Measurements from ENCODE around the gene LBHD1. TPM values are rescaled to one million over a fixed set of nuclear protein-coding genes. Genes with fewer than 3 reads are reported as not detected.
"Not testable (repeated sequence)": the region's sequence is repeated elsewhere in the genome, so short reads cannot be mapped to it uniquely, and the experiment has no call there.

LBHD1 gene
- total RNA-seq, 1 experiment from 2014 or later = 6.1 TPM

DNA sequence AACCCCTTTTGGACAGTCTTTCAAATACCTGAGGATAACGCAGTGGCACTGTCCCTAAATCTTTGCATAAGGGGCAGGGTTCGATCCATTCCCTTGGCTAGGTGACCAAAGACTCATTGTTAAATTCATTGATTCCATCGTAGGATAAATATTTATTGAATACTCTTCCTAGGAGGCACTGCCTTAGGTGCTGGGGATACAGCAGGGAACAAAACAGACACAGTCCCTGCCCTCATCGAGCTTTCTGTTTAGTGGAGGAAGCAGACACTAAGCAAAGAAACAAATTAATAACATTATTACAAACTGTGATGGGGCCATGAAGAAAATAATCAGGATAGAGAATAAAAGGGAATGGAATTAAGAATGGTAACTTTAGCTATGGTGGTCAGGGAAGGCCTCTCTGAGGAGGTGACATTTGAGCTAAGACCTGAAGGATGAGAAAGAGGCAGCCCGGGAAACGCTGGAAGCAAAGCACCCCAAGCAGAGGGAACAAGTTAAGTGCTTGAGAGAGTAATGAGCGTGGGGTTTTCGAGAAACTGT, 51.0 kb downstream of the LBHD1 start:
- no peak for DNase-seq (ENCODE audit: low read depth)

DNA sequence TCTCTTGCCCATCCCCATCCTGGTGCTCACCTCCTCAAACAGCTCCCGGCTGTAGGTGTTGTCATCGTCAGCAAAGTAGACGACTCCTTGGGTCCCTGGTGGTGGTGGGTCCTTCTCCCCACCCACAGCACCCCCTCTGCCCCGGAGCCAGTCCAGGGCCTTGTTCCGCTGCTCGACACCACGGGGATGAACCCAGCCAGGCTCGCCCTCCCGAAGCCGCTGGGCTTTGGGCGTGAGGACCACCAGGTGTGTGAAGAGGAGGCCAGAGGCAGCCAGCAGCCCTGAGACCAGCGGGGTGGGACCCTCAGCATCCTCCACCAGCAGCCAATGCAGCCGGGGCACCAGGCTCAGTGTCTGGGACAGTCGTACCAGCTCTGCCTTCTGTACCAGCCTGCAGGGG, 55.1 kb downstream of the LBHD1 start:
- not testable (repeated sequence) for DNase-seq (ENCODE audit: low read depth)

DNA sequence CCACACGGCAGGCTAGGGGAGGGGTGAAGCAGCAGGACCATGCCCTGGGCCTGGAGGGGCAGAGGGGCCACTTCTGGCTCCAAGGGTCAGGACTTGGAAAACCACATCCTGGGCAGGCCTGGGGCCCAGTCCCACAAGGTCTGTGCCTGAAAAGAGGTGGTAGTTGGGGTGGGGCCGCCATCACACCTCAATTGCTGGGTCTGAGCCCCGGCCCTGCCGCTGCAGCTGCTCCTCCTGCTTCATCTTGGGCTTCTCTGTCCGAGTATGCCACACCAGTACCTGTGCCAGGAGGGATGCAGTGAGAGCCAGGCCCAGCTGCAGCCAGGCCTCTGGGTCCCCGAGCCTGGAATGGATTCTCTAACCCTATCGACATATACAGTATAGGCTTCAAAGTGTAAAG, 56.5 kb downstream of the LBHD1 start:
- DNase-seq (ENCODE audit: low read depth) = no peak

DNA sequence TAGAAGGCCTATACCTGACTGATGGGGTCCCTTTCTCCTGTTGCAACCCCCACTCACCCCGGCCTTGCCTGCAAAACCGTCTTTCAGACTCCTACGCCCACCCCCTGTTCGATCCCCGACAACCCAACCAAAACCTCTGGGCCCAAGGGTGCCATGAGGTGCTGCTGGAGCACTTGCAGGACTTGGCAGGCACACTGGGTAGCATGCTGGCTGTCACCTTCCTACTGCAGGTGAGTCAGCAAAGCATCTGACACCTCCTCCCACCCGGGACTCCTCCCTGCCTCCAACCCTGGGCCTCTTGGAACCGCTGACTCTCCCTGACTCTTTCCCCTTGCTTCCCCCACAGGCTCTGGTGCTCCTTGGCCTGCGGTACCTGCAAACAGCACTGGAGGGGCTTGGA, 57.8 kb downstream of the LBHD1 start:
- DNase-seq (ENCODE audit: low read depth) = no peak

DNA sequence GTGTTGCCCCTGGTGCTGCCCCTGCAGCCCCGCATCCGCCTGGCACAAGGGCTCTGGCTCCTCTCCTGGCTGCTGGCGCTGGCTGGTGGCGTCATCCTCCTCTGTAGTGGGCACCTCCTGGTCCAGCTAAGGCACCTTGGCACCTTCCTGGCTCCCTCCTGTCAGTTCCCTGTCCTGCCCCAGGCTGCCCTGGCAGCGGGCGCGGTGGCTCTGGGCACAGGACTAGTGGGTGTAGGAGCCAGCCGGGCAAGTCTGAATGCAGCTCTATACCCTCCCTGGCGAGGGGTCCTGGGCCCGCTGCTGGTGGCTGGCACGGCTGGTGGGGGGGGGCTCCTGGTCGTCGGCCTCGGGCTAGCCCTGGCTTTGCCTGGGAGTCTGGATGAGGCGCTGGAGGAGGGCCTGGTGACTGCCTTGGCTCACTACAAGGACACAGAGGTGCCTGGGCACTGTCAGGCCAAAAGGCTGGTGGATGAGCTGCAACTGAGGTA, 58.7 kb downstream of the LBHD1 start:
- DNase-seq (ENCODE audit: low read depth) = no peak

Other genes with a start within 250 kb of the LBHD1 start
- gene AHNAK, start 125.5 kb downstream of the LBHD1 start, total RNA-seq (2014; rRNA removed; shearing (Covaris generic)) = 184 and 206 TPM in 2 replicates
- 841 and 1,053 TPM in 2 replicates for gene EEF1G, start 98.4 kb downstream of the LBHD1 start, total RNA-seq (2014; rRNA removed; shearing (Covaris generic))
- 4.7 and 5.3 TPM in 2 replicates for gene TUT1, start 80.7 kb downstream of the LBHD1 start, total RNA-seq (2014; rRNA removed; shearing (Covaris generic))
- gene MTA2, start 70.4 kb downstream of the LBHD1 start, total RNA-seq (2014; rRNA removed; shearing (Covaris generic)) = 91.2 and 103 TPM in 2 replicates
- 7.1 and 13.8 TPM in 2 replicates for gene EML3, start 59.5 kb downstream of the LBHD1 start, total RNA-seq (2014; rRNA removed; shearing (Covaris generic))
- gene ROM1, start 59.0 kb downstream of the LBHD1 start, total RNA-seq (2014; rRNA removed; shearing (Covaris generic)) = 2.5 and 3.6 TPM in 2 replicates
- 23.3 and 27.1 TPM in 2 replicates for gene B3GAT3, start 50.3 kb downstream of the LBHD1 start, total RNA-seq (2014; rRNA removed; shearing (Covaris generic))
- 136 and 159 TPM in 2 replicates for gene GANAB, start 25.7 kb downstream of the LBHD1 start, total RNA-seq (2014; rRNA removed; shearing (Covaris generic))
- 10.7 and 14.8 TPM in 2 replicates for gene INTS5, start 19.0 kb downstream of the LBHD1 start, total RNA-seq (2014; rRNA removed; shearing (Covaris generic))
- gene C11orf98, start 7.1 kb downstream of the LBHD1 start, total RNA-seq (2014; rRNA removed; shearing (Covaris generic)) = 69.0 and 73.3 TPM in 2 replicates
- gene CSKMT, start 7.0 kb downstream of the LBHD1 start, total RNA-seq (2014; rRNA removed; shearing (Covaris generic)) = 3.8 and 5.6 TPM in 2 replicates
- 19.6 and 26.6 TPM in 2 replicates for gene UQCC3, start 594 bp downstream of the LBHD1 start, total RNA-seq (2014; rRNA removed; shearing (Covaris generic))
- 107 and 128 TPM in 2 replicates for gene UBXN1, start 6.8 kb upstream of the LBHD1 start, total RNA-seq (2014; rRNA removed; shearing (Covaris generic))
- gene LRRN4CL, start 17.3 kb upstream of the LBHD1 start, total RNA-seq (2014; rRNA removed; shearing (Covaris generic)) = 6.0 and 6.2 TPM in 2 replicates
- 65.0 and 71.0 TPM in 2 replicates for gene BSCL2, start 35.2 kb upstream of the LBHD1 start, total RNA-seq (2014; rRNA removed; shearing (Covaris generic))
- not detected in 2 replicates for gene GNG3, start 35.4 kb upstream of the LBHD1 start, total RNA-seq (2014; rRNA removed; shearing (Covaris generic))
- 10.2 and 11.8 TPM in 2 replicates for gene HNRNPUL2, start 55.2 kb upstream of the LBHD1 start, total RNA-seq (2014; rRNA removed; shearing (Covaris generic))
- gene TTC9C, start 56.2 kb upstream of the LBHD1 start, total RNA-seq (2014; rRNA removed; shearing (Covaris generic)) = 56.6 and 68.4 TPM in 2 replicates
- 10.1 and 11.4 TPM in 2 replicates for gene ZBTB3, start 81.9 kb upstream of the LBHD1 start, total RNA-seq (2014; rRNA removed; shearing (Covaris generic))
- gene POLR2G, start 89.3 kb upstream of the LBHD1 start, total RNA-seq (2014; rRNA removed; shearing (Covaris generic)) = 182 and 189 TPM in 2 replicates
- gene TAF6L, start 99.1 kb upstream of the LBHD1 start, total RNA-seq (2014; rRNA removed; shearing (Covaris generic)) = 15.1 and 18.1 TPM in 2 replicates
- gene TMEM179B, start 115.1 kb upstream of the LBHD1 start, total RNA-seq (2014; rRNA removed; shearing (Covaris generic)) = 88.3 and 110 TPM in 2 replicates
- 41.0 and 55.3 TPM in 2 replicates for gene TMEM223, start 119.7 kb upstream of the LBHD1 start, total RNA-seq (2014; rRNA removed; shearing (Covaris generic))
- gene NXF1, start 133.2 kb upstream of the LBHD1 start, total RNA-seq (2014; rRNA removed; shearing (Covaris generic)) = 24.9 and 26.1 TPM in 2 replicates
- 40.7 and 43.1 TPM in 2 replicates for gene STX5, start 159.8 kb upstream of the LBHD1 start, total RNA-seq (2014; rRNA removed; shearing (Covaris generic))
- gene TEX54, start 160.6 kb upstream of the LBHD1 start, total RNA-seq (2014; rRNA removed; shearing (Covaris generic)) = not detected in 2 replicates
- gene WDR74, start 167.3 kb upstream of the LBHD1 start, total RNA-seq (2014; rRNA removed; shearing (Covaris generic)) = 61.3 and 80.4 TPM in 2 replicates
- 85.2 and 94.7 TPM in 2 replicates for gene SLC3A2, start 208.6 kb upstream of the LBHD1 start, total RNA-seq (2014; rRNA removed; shearing (Covaris generic))
- not detected in 2 replicates for gene CHRM1, start 249.1 kb upstream of the LBHD1 start, total RNA-seq (2014; rRNA removed; shearing (Covaris generic))